Stimulated activated CD8-positive, alpha-beta memory T cell treated with anti-CD3 and anti-CD28 coated beads, Interleukin-15, amount 100 ng/mL, for 4 hours (primary cell): Measurements from ENCODE around the gene AP1M1.
A peak's percentile ranks its signal among the peaks of the same experiment; 100 is the strongest.

Experiments used
- DNase-seq, 2 donors: peaks; one replicate each; pipeline ENCODE4 v3.0.0-alpha.2; 2020; ENCODE audit warnings: low read depth in 2 of 2

Gene AP1M1

DNA sequence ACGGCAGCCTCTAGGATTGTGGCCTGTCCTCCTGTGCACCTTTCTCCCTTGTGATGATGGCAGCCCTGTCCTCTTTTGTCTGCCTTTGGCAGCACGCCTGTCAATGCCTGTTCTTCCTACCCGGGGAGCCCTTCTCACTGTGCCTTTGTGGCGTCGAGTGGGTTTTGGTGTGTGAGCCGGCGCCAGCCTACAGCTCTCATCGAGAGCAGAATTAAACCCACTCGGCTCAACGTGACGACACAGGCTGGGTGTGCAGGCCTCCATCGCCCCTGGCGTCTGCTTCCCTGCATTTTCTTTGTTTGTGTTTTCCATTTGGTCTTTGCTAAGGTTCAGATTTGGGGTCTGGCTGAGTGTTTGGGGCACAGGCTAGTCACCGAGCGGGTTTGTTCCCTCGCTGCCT is 34.4 kb downstream of the AP1M1 start:
- no peak for DNase-seq

DNA sequence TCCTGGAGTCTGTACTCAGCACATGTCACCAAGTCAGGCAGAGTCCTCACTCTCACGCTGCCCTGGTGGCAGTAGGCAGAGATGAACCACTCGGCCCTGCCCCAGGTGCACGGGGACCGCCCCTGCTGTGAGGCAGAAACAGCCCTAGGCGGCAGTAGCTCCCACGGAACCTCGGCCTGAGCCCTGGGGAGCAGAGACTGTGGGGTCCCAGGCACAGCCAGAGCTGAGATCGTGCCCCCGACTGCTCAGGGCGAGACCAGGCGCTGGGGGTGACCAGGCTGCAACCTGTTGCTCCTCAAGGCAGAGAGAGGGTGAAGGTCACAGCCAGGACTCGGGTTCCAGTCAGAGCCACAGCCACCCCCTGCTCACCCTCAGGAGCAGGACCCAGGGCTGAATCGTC is 34.9 kb downstream of the AP1M1 start:
- DNase-seq = no peak

GRCh38 chr19:16233081-16233776 is 35.5 kb downstream of the AP1M1 start:
- no peak for DNase-seq

DNA sequence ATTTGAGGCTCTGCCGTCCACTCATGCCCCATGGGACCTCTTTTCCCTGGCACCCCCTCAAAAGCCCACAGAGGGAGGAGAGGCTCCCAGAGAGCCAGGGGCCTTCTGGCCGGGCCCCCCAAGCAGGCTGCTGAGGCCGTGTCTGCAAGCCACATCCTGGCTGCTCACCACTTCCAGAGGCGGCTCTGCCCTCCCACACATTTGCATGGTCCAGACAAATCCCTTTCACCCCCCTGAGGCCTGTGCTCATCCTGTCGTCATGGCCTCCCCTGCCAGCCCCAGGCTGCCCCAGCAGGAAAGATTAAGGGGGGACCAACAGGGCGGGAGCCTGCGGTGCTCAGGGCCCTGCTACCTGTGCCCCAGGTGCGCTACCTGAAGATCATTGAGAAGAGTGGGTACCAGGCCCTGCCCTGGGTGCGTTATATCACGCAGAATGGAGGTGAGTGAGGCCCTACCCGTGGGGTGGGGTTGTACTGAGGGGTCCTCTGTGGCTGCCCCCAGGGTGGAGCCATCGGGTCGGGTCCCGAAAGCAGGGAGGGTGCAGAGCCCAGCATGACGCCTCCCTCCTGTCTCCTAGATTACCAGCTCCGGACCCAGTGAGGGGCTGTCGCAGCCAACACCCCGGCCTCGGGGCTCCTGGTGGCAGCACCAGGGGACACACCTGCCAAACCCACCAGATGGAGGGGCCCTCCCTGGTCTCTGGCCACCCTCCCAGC is 36.3 kb downstream of the AP1M1 start:
- no peak for DNase-seq

- DNase-seq = no peak
Measured at GRCh38 chr19:16234552-16235445, 37.1 kb downstream of the AP1M1 start.

DNA sequence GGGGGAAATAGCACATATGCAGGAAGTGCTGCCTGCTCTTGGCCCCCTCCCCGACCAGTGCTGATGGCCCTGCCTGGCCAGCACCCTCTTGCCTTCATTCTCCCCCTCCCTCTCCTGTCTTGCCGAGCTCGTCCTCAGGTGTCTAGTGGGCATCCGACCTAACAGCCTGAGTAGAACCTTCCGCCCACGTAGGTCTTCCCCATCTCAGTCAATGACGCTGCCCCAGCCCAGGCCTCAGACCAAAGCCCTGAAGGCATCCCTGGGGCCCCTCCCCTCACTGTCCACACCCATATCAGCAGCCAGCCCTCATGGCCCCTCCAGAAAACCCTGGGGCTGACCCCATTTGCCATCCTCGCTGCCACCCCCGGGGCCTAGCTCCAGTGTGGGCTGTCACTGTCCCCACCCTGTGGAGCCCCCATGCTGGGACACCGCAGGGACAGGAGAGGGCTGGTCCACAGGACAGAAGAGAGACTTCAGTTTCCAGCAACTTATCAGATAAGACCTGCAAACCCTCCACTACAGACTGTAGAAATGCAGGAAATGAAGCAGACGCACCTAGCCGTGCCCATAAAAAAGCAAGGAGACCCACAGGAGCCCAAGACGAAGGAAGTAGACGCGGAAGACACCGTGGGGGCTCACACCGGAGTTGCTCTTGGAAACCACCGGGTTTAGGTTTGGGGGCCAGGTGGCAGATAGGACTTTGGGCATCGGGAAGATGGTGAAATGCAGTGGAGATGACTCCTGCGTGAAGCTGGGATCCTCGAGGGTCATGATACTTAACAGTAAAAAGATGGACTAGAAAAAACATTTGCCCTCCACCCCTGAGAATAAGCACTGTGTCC is 38.3 kb downstream of the AP1M1 start:
- no peak for DNase-seq

GRCh38 chr19:16244091-16244490 is 46.4 kb downstream of the AP1M1 start:
- DNase-seq = no peak

GRCh38 chr19:16247353-16248182 is 49.9 kb downstream of the AP1M1 start:
- peak; percentile 50 to 52 for DNase-seq

GRCh38 chr19:16248380-16249023 is 50.8 kb downstream of the AP1M1 start:
- DNase-seq = no peak

- DNase-seq = no peak
Measured at GRCh38 chr19:16249826-16250404, 52.2 kb downstream of the AP1M1 start.

DNA sequence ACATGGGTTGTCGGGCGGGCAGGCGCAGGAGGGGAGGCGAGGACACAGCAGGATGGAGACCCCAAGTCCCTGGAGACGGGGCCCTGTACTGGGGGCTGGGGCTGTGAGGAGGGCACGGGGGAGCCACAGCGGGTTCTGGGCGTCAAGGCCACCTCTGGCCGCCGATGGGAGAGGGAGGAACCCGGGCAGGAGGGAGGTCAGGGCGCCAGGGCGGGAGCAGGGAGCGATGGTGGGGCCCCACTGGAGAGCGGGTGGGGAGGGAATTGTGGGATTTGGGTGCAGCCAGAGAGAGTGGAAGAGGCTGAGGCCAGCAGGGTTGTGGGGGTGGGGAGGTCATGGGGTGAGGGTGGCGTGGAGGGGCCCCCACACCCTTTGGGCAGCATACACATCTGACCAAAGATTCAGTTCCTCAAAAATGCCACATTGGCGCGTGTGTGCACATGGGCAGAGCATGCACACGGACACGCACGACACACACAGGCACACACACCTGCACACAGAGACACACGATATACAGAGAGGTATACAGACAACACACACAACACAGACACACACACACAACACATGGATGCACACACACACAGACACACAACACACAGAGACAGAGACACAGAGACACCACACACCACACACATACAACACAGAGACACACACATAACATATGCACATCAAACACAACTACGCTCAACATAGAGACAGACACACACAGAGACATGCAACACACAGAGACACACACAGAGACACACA is 54.9 kb downstream of the AP1M1 start:
- DNase-seq = no peak

- no peak for DNase-seq
Measured at GRCh38 chr19:16254851-16255408, 57.2 kb downstream of the AP1M1 start.

- no peak for DNase-seq
Measured at GRCh38 chr19:16257509-16258002, 59.8 kb downstream of the AP1M1 start.

DNA sequence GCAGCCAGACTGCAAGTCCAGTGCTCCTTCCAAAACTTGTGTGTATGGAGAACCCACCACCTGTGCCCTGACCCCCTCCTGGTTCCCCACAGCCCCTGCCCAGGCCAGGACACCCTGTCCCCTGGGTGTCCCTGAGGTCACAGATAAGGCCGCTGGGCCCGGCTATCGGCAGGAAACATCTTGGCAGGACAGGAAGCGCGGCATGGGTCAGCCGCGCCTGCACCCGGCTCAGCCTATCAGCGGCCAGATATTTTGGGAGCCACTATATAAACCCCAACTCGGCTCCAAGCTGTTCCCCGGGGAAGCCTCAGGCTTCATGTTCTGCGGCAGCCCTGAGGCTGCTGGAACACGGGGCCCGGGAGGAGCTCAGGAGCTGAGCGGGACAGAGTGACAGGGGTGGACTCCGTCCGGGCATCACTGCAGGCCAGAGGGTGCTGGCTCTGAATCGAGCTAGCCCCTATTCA is 60.8 kb downstream of the AP1M1 start:
- no peak for DNase-seq

DNA sequence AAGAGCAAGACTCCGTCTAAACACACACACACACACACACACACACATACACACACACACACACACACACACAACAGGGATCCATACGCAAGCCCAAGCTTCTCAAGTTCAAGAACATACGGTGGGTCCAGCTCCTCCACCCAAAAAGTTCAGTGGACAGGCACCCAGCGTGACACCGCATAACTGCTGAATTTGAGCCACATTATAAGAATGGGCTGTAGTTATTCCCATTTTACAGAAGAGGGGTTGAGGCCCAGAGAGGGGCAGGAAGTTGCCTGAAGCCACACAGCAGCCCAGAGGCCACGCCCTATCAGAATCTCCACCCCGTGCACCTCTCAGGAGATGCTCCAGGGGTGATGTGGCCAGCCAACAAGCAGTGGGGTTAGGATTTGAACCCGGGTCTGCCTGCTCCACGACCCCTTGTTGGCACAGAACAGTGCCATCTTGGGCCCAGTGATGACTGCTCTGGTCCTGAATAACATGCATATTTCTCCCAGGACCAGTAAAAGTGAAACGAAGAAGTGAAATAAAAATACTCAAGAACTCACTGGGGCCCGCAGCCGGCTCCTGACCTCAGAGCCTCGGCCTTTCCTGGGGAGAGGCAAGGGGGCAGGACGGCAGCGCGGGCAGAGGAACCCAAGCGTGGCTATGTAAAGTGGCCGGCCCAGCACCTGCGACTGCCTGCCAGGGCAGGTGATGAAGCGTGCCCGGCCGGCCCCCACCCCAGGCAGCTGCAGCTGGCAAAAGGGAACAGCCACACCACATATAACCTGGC is 61.9 kb downstream of the AP1M1 start:
- no peak for DNase-seq

- no peak for DNase-seq
Measured at GRCh38 chr19:16260160-16260811, 62.6 kb downstream of the AP1M1 start.

GRCh38 chr19:16260812-16261161 is 63.1 kb downstream of the AP1M1 start:
- no peak for DNase-seq
